NCI-H69 (cell line): ENCODE results near the gene PACSIN3.
"Not testable (repeated sequence)": the region's sequence is repeated elsewhere in the genome, so short reads cannot be mapped to it uniquely, and the experiment has no call there.

Experiments used
- DNase-seq: peaks from one replicate; lab custom pipeline; 2025; lab: John Stamatoyannopoulos, UW

PACSIN3 gene

DNA sequence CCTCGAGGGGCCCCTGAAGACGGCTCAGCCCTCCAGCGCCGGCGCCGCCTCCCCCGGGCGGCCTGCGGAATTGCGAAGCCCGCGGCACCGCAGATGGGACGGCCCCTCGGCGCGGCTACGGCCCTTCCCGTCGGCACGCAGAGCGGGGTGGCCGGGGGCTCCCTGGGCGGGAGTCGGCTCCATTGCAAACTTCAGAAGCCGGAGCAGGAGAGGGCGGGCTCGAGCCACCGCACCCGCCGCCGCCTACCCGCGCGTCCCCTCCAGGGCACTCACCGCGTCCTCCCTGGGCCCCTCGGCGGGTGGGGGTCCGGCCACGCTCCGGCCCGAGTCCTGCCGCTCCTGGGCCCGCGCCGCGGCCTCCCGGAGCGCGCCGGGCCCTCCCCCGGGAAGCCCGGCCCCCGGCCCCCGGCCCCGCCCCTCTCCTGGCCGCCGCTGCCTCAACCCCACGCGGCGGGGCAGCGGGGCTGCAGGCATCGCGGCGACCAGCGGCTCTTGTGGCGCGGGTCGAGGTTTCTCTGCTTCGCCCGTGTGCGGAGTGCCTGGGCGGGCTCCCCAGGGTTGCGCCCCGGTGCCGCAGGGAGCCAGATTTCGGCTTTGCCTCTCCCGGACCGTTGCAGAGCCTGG is at the start of gene PACSIN3:
Gene PACSIN3 (minus strand): TSS at position 359 of the 624 bp plus-strand sequence. CDS start 3,707 bp downstream, outside the sequence.
- DNase-seq: peak; percentile 67

DNA sequence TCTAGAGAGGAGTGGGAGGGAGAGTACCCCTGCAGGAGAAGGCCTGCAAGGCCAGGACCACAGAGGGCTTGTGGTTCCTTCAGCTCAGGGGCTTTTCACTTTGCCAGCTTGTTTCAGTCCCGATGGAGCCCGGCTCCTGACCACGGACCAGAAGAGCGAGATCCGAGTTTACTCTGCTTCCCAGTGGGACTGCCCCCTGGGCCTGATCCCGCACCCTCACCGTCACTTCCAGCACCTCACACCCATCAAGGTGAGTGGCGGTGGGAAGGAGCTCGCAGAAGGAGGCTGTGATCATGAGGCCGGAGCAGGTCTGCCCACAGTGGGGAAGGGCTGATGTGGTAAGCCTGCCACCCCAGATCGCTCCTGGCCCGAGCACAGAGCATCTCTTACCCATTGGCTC is 48.9 kb upstream of the PACSIN3 start:
- DNase-seq: no peak

DNA sequence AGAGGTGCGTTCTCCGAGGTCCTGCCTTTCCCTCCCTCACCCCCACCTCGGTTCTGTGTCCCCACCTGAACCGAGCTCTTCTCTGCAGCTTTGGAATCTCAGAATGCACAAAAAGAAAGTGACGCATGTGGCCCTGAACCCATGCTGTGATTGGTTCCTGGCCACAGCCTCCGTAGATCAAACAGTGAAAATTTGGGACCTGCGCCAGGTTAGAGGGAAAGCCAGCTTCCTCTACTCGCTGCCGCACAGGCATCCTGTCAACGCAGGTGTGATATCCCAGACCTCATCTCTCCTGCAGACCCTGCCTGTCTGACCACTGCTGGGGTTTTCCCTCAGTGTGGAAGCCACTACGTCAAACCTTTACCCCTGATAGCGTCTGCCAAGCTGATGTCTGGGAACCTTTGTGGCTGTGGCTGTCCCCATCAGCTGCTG is 48.5 kb upstream of the PACSIN3 start:
- peak; percentile 90 for DNase-seq

DNA sequence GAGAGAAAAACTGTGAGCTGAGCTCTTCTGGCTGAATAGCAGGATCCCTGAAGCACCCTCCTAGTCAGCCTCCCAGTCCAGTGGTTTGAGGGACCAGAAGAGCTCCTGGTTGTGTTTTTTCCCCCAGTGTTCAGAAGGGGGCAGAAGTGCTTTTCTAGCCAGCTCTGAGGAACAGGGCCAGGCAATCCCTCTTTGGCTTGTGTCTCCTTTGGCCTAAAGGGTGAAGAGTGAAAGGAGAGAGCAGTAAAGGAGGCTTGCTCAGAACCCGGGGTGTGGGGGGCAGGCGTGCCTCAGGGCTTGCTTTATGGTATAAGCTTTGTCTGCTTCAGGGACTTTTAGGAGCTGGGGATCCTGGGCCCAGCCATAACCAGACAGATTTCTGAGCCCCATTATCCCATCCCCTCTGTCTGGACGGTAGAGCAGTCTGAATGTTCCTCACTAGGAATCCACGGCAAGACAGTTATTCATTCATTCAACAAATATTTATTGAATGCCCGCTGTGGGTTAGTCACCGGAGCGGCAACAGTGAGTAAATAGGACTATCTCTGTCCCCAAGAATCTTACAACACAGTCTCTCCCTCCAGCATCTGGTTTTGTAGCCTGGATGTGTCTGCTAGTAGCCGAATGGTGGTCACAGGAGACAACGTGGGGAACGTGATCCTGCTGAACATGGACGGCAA is 47.9 kb upstream of the PACSIN3 start:
- peak; percentile 82 for DNase-seq

DNA sequence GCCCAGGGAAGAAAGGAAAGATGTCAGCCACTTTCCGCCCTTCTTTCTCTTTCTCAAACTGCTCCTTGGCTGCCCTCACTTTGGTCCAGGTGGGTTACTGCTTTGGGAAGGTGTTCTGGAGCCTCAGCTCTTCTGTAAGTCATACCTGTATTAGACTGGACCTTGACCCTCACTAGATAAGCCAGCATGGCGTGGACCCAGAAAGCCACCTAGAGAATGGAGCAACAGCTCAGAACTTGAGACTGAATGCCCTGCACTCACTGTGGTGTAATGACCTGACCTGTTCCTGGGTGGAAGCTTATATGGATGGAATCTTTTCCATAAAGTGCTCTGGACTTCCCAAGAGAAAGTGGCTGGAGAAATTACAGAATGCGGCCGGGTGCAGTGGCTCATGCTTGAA is 46.8 kb upstream of the PACSIN3 start:
- no peak for DNase-seq

DNA sequence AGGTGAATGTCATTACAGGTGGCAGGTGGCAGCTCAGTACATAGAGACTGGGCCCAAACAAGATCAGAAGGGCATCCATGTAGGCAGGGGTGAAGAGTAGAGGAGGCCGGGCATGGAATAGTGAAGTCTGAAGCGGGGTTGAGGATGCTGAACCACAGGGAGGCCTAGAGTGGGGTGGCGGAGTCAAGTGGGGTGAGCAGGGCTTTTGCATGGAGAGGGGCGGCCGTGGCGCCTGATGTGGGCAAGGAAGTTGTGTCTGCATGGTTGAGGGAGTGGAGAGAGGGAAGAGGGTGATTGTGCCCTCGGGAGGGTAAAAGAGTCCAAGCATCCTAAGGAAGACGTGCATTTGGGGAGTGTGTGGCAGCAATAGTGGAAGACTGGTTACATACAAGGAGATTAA is 42.9 kb upstream of the PACSIN3 start:
- no peak for DNase-seq

DNA sequence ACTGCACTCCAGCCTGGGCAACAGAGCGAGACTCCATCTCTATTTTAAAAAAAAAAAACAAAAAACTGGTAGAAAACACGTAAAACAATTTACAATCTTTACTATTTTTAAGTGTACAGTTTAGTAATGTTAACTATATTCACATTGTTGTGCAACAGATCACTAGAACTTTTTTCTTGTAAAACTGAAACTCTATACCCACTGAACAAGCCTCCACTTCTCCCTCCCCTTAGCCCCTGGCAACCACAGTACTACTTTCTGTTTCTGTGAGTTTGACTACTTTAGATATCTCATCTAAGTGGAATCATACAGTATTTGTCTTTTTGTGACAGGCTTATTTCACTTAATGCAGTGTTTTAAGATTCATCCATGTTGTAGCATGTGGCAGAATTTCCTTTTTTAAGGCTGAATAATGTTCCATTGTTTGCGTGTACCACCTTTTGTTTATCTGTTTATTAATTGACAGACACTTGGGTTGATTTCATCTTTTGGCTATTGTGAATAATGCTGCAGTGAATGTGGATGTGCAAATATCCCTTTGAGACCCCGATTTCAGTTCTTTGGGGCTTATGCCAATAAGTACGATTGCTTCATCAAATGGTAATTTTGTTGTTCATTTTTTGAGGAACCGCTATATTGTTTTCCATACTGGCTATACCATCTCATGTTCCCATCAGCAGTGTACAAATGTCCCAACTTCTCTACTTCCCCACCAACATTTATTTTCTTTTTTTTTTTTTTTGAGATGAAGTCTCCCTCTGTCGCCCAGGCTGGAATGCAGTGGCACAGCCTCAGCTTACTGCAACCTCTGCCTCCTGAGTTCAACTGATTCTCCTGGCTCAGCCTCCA is 39.5 kb upstream of the PACSIN3 start:
- no peak for DNase-seq

DNA sequence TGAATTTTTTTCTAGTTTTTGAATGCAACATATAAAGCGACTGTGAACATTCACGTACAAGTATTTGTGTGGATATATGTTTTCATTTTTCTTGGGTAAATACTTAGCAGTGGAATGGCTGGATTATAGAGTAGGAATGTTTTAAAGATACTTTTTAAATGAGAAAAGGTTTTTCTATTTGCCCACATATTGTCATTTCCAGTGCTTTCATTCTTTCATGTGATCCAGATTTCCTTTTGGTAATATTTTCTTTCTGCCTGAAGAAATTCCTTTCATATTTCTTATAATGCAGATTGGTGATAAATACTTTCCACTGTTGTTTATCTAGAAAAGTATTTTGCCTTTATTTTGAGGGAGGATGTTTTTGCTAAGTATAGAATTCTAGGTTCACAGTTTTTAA is 36.5 kb upstream of the PACSIN3 start:
- DNase-seq: no peak

DNA sequence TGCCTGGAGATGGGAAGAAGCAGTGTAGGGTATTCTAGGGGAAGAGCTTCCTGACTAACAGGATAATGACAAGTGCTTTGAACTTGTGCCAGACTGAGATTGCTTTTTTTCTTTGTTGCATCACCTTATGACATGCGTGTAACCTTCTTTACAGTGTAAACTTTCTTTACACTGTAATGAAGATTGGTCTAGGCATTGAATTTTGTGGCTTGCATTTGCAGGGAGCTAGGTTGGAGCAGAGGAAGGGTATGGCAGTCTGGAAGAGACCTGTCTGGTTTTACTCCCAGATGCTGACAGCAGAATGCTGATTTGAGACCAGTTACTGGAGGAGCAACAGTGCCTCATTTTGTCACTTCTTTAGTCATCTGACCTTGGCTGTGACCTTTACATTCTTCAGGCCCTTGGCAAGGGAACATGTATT is 34.2 kb upstream of the PACSIN3 start:
- no peak for DNase-seq

DNA sequence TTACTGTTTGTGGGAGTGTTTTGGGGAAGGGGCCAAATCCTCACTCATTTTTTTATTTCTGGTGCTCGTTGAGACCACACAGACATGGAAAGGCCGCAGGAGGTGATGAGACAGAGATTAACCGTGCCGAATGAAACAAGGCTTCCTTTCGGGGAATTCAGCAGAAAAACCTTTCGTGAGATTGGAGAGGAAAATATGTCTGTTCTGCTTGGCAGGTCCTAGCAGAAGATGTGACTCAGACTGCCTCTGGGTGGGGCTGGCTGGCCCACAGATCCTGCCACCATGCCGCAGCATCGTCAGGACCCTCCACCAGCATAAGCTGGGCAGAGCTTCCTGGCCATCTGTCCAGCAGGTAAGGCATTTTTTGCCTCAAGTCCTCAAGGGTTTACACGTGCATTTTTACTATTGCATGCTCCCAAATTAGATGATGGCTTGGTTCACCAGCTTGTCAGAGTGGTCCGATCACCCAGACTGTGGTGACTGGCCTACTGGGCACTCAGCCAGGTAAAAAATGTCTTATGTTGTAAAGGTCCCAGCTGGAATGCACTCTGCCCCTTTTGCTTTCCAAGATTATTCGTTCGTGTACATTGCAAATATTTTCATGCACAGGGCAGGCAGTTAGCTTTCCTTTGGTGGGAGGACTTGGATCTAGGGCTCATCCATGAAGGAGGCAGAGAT is 30.0 kb upstream of the PACSIN3 start:
- peak; percentile 81 for DNase-seq

DNA sequence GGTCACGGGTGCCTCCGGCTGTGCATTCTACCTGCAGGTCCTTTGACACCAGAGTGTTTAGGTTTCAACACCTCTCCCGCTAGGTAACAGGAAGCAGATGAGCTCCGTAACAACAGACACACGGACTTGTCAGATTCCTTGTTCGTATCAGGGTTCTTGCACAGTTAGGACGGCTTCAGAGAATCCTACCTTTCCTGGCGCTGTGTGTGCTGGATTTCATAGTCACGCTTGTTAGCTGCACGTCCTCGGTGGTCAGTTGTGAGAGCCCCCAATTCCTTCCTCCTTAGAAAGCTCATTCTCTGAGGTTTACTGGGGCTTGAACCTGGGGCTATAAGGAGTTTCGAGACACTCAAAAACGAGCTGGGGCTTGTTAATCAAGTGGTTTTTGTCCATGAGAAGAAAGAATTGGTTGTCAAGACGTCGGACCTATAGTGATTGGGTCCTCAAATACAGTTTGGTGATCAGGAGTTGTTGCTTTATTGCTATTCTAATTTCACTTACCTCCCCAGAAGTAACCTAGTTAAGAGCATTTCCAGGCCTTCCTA is 29.2 kb upstream of the PACSIN3 start:
- DNase-seq: peak; percentile 90

DNA sequence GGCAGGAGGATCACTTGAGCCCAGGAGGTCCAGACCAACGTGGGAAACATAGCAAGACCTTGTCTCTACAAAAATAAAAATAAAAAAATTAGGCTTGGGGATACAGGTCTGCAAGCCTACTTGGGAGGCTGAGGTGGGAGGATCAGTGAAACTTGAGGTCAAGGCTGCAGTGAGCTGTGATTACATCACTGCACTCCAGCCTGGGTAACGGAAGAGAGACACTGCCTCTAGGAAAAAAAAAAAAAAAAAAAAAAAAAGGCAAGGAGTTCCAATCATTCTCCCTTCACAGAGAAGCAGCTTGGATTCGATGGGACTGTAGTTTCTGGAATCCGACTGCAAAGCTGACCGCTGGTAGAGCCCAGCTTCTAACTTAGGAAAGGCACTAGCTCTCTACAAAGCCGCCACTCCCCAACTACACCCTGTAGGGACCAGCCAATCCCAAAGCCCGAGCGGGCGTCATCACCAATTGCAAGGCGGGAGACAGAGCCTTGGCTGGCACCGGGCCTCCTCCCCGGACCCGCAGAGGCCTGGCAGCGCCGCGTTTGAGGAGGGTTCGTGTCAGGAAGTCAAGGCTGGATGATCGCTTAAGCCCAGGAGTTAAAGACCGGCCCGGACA is 27.8 kb upstream of the PACSIN3 start:
- DNase-seq: peak; percentile 97

DNA sequence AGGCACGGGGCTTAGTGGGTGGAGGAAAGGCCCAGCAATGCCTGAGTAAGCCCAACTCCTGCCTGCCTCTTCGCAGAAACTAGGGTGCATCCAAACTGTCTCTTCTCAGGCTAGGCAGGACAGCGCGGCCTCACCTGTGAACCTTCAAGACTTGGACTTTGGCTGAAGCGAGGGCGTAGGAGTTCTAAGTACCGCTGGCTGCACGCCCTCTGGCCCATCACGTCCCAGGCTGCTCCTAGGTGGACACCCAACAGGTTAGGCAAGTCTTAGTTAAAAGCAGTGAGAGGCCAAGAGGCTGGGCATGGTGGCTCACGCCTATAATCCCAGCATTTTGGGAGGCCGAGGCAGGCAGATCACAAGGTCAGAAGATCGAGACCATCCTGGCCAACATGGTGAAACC is 26.7 kb upstream of the PACSIN3 start:
- DNase-seq: no peak

DNA sequence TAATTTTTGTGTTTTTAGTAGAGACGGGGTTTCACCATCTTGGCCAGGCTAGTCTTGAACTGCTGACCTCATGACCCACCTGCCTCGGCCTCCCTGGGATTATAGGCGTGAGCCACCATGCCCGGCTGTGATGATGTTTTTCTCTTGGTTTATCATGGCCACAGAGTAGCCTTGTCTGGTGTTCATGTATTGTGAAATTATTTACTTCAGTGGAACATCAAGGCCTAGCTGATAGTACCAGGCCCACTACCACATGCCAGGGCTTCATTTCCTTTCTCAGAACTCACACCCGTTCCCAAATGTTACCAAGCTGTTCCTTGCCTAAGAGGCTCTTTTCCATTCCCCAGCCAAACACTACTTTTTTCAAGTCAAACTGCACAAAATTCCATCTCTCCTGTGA is 22.4 kb upstream of the PACSIN3 start:
- no peak for DNase-seq

DNA sequence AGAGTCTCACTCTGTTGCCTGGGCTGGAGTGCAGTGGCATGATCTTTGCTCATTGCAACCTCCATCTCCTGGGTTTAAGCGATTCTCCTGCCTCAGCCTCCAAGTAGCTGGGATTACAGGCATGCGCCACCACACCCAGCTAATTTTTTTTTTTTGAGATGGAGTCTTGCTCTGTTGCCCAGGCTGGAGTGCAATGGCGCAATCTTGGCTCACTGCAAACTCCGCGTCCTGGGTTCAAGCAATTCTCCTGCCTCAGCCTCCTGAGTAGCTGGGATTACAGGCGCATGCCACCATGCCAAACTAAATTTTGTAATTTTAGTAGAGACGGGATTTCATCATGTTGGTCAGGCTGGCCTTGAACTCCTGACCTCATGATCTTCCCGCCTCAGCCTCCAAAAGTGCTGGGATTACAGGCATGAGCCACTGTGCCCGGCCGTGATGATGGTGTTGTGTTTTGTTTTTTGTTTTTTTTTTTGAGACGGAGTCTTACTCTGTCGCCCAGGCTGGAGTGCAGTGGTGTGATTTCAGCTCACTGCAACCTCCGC is 21.8 kb upstream of the PACSIN3 start:
- DNase-seq: not testable (repeated sequence)

DNA sequence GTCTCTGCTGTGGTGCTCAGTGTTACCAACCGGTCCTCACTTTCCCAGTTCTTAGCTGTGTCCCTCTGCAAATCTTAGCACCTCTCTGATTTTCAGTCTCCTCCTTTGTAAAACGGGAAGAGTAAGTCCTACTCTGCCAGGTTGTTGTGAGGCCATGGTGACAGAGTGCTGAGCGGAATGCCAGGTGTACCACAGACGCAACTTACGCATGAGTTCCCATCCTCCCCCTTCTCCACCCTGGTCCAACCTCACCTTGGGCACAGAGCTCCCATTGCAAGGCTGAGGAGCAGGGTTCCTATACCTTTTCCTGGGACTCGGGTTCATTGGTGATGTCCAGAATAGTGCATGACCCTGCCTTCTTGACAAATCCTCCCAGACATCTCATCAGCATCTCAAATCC is 21.2 kb upstream of the PACSIN3 start:
- no peak for DNase-seq

DNA sequence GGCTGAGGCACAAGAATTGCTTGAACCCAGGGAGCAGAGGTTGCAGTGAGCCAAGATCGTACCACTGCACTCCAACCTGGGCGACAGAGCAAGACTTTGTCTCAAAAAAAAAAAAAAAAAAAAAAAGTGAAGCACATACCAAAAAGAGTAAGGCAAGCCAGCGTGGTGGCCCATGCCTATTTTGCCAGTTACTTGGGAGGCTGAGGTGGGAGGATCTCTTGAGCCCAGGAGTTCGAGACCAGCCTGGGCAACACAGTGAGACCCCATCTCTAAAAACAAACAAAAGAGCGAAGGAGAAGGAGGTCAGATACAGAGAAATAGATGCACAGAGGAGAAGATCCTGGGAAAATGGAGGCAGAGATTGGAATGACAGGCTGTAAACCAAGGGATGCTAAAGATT is 20.3 kb upstream of the PACSIN3 start:
- DNase-seq: not testable (repeated sequence)

DNA sequence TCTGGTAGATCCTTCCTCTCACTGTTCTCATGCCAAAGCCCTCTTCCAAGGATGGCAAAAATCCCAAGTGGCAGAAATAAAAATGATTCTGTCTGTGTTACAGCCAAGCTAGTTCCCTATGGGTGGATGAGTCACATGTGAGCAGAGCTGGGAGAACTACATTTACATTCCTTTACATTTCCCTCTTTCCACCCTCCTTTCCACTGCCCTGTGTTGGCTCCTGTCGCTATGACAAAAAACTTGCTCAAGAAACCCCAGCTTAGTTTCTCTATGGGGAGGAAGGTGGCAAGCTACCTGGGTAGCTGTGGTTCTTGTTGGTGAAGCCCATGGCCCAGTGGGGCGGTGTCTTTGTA is 18.4 kb upstream of the PACSIN3 start:
- no peak for DNase-seq

DNA sequence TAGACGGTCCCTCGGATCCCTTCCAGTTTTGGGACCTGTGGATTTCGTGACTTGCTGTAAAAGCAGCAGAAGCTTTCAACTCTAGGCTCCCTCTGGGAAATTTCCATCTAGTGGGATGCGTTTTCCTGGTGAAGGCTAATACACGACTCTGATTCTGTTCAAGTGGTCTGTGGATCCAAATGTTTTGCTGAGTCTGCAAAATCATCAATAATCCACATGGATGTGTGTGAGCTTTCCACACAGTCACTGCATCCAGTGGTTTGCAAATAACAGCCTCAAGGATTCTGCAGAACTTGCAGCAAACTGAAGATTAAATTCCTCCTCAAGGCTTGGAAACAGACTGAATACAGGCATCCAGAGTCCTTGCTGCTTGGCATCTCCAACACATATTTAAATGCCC is 16.3 kb upstream of the PACSIN3 start:
- no peak for DNase-seq

DNA sequence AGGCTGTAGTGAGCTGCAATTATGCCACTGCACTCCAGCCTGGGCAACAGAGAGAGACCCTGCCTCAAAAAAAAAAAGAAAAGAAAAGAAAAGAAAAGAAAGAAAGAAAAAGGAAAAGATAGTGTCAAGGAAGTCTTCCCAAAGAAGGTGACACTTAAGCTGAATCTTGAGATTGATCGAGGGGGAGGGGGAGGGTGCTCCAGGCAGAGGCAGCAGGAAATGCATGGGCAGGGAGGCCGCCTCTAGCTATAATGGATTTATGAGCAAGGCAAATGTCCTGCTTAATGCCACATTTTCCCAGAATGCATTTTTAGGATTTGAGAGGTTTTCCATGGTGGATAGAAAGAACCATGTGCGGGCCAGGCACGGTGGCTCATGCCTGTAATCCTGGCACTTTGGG is 14.8 kb upstream of the PACSIN3 start:
- peak; percentile 18 for DNase-seq

DNA sequence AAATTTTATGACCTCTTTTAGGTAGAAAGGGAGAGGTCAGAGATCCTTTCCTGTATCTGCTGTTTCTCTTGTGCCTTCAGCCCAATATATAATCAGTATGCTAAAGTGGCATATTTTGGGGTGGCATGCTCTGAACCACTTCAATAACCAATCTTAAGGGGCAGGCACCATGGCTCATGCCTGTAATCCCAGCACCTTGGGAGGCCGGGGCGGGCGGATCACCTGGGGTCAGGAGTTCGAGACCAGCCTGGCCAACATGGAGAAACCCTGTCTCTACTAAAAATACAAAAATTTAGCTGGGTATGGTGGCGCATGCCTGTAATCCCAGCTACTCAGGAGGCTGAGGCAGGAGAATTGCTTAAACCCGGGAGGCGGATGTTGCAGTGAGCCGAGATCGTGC is 11.9 kb upstream of the PACSIN3 start:
- not testable (repeated sequence) for DNase-seq
